CD4-positive, alpha-beta T cell (primary cell): ENCODE measurements around the gene HAUS2. TPM values are rescaled to one million over a fixed set of nuclear protein-coding genes. Genes with fewer than 3 reads are reported as not detected.

Experiments used
- ATAC-seq: fragments of 200-7000 bp; cut with Tn5 transposase; one replicate; pipeline ENCODE4 v1.10.0; 2022; ENCODE audit warnings: mild to moderate bottlenecking; ENCODE audit not compliant: poor library complexity
- CTCF ChIA-PET: fragments of 350-600 bp; sonication (Branson Sonifier 250); formaldehyde crosslinking; loops from one replicate; lab custom pipeline; 2021; ENCODE audit warnings: antibody characterized with exemption, inconsistent platforms; lab: Charles Lee
- POLR2A ChIA-PET: fragments of 350-600 bp; sonication (Branson Sonifier 250); formaldehyde crosslinking; loops from one replicate; lab custom pipeline; 2021; ENCODE audit warnings: antibody characterized with exemption, inconsistent platforms; lab: Charles Lee
- DNase-seq, 14 experiments: peaks; one replicate each; pipeline ENCODE4 v3.0.0-alpha.2; 2013 to 2020; ENCODE audit warnings: mixed read lengths in 2 of 14
- H3K27ac ChIP-seq, 2 donors: one replicate each; pipeline versions ENCODE4 v1.5.1 to v1.7.0; 2013; ENCODE audit warnings: low read length in 2 of 2, low read depth in 1 of 2, mild to moderate bottlenecking in 1 of 2
- H3K27me3 ChIP-seq, 2 experiments: 1 replicate in 1 of 2; 2 replicates in 1 of 2; pipeline versions ENCODE4 v1.6.1 to v1.7.0; 2013; ENCODE audit warnings: low read length in 2 of 2, control low read depth in 1 of 2, mild to moderate bottlenecking in 1 of 2, moderate library complexity in 1 of 2; ENCODE audit not compliant: insufficient read depth in 2 of 2, control insufficient read depth in 1 of 2
- H3K36me3 ChIP-seq: one replicate; pipeline ENCODE4 v1.6.1; 2013; ENCODE audit warnings: low read length, control low read depth; ENCODE audit not compliant: insufficient read depth
- H3K4me1 ChIP-seq: one replicate; pipeline ENCODE4 v1.6.1; 2013; ENCODE audit warnings: low read length, control low read depth; ENCODE audit not compliant: insufficient read depth
- H3K4me3 ChIP-seq: one replicate; pipeline ENCODE4 v1.5.1; 2013; ENCODE audit warnings: mild to moderate bottlenecking, low read length, moderate library complexity
- H3K9me3 ChIP-seq, 2 experiments: 1 replicate in 1 of 2; 2 replicates in 1 of 2; pipeline versions ENCODE4 v1.6.1 to v1.7.0; 2013; ENCODE audit warnings: low read length in 2 of 2, mild to moderate bottlenecking in 2 of 2, control low read depth in 1 of 2, moderate library complexity in 1 of 2; ENCODE audit not compliant: control insufficient read depth in 1 of 2, insufficient read depth in 1 of 2
- H3K27ac Mint-ChIP-seq: one replicate; pipeline ENCODE4 v1.8.0; 2020; ENCODE audit warnings: mixed read lengths
- H3K27me3 Mint-ChIP-seq: one replicate; pipeline ENCODE4 v1.8.0; 2021; ENCODE audit warnings: mixed read lengths
- H3K36me3 Mint-ChIP-seq: one replicate; pipeline ENCODE4 v1.8.0; 2021; ENCODE audit warnings: low read depth, mixed read lengths
- H3K4me1 Mint-ChIP-seq: one replicate; pipeline ENCODE4 v1.8.0; 2021; ENCODE audit warnings: low read depth, mixed read lengths
- H3K4me3 Mint-ChIP-seq: one replicate; pipeline ENCODE4 v1.8.0; 2020; ENCODE audit warnings: mild to moderate bottlenecking, mixed read lengths
- H3K9me3 Mint-ChIP-seq: one replicate; pipeline ENCODE4 v1.8.0; 2020; ENCODE audit warnings: mixed read lengths
- CTCF ChIP-seq: fragments of 200-600 bp; IDR thresholded peaks from one replicate; pipeline ENCODE4 v1.8.0; 2022; ENCODE audit warnings: antibody characterized with exemption, mild to moderate bottlenecking
- intact Hi-C, 2 experiments: fragments of 100-400 bp; cut with DNase I in 1 of 2; cut with micrococcal nuclease in 1 of 2; formaldehyde crosslinking; loops; one replicate each; pipeline versions ENCODE4 v1.15.1 to v1.9.0; 2023 to 2025; cut with DNase I, micrococcal nuclease
- total RNA-seq, 174 experiments: library from RNA in 2 of 174; stranded (reverse) in 2 of 174; gene quantifications; one replicate each; pipeline ENCODE4 v1.2.3 and lab custom pipeline; 2021 to 2026

Gene HAUS2
- total RNA-seq, 2 experiments from 2014 or later: 23.0 to 28.2 TPM

GRCh38 chr15:42576776-42577175 lies 28.1 kb downstream of the HAUS2 start:
- peak overlapping the region; percentile 94 for H3K4me3 Mint-ChIP-seq
- no peak for ATAC-seq
- ChIA-PET CTCF (no interaction called here), POLR2A (no interaction called here)
- peaks cover 39% of the 10 kb centered on the region for H3K4me1 Mint-ChIP-seq
- peaks cover 16% of the 10 kb centered on the region for H3K27me3 Mint-ChIP-seq
- no peak for DNase-seq
- Histone ChIP-seq H3K4me3 (no peak overlapping the region), H3K36me3 (no peaks in the 10 kb centered on the region), H3K27ac (no peak overlapping the region), H3K4me1 (peaks cover 29% of the 10 kb centered on the region), H3K27me3 (no peaks in the 10 kb centered on the region), H3K9me3 (no peaks in the 10 kb centered on the region)
- TF ChIP-seq CTCF: no peak
- intact Hi-C loops: loop anchor here (5.0 kb wide), 3 partner anchors 76 to 531 kb away; partner anchors contain the start of genes CDAN1 (in 1 of the 2) and UBR1 (in 1 of the 2)
- H3K27ac Mint-ChIP-seq: peak overlapping the region; percentile 76
- H3K9me3 Mint-ChIP-seq: no peaks in the 10 kb centered on the region
- H3K36me3 Mint-ChIP-seq: no peaks in the 10 kb centered on the region

GRCh38 chr15:42577514-42578031 lies 28.9 kb downstream of the HAUS2 start:
- ChIA-PET CTCF (no interaction called here), POLR2A (no interaction called here)
- H3K9me3 Mint-ChIP-seq: no peaks in the 10 kb centered on the region
- H3K27me3 Mint-ChIP-seq: peaks cover 16% of the 10 kb centered on the region
- peak overlapping the region; percentile 50 for H3K4me3 Mint-ChIP-seq
- H3K4me3 ChIP-seq: no peak overlapping the region
- no peaks in the 10 kb centered on the region for H3K36me3 Mint-ChIP-seq
- H3K36me3 ChIP-seq: no peaks in the 10 kb centered on the region
- ATAC-seq (no peak), DNase-seq (peak in 1 of 14 experiments; percentile 5)
- H3K4me1 Mint-ChIP-seq: peaks cover 47% of the 10 kb centered on the region
- no peak for TF ChIP-seq CTCF
- H3K9me3 ChIP-seq: no peaks in the 10 kb centered on the region
- H3K27ac ChIP-seq: no peak overlapping the region
- peaks cover 32% of the 10 kb centered on the region for H3K4me1 ChIP-seq
- no peaks in the 10 kb centered on the region for H3K27me3 ChIP-seq
- H3K27ac Mint-ChIP-seq: no peak overlapping the region
- intact Hi-C loops: loop anchor here (5.0 kb wide), 3 partner anchors 75 to 530 kb away; partner anchors contain the start of genes CDAN1 (in 1 of the 2) and UBR1 (in 1 of the 2)

GRCh38 chr15:42578984-42579537 lies 30.4 kb downstream of the HAUS2 start:
- no peak for ATAC-seq
- H3K27me3 Mint-ChIP-seq: peaks cover 16% of the 10 kb centered on the region
- CTCF ChIA-PET: interaction anchor here (1.1 kb wide), 1 partner anchor 79 kb away, joined by 3 read pairs; no protein-coding TSS in a partner anchor

More at GRCh38 chr15:42578984-42579537, 30.4 kb downstream of the HAUS2 start:
- no peak for DNase-seq
- no peaks in the 10 kb centered on the region for H3K9me3 Mint-ChIP-seq
- no peaks in the 10 kb centered on the region for H3K36me3 Mint-ChIP-seq
- H3K4me1 Mint-ChIP-seq: peaks cover 50% of the 10 kb centered on the region
- Histone ChIP-seq H3K36me3 (no peaks in the 10 kb centered on the region), H3K4me1 (peaks cover 32% of the 10 kb centered on the region), H3K27ac (no peak overlapping the region), H3K4me3 (no peak overlapping the region), H3K27me3 (no peaks in the 10 kb centered on the region), H3K9me3 (no peaks in the 10 kb centered on the region)
- peak overlapping the region; percentile 34 for H3K4me3 Mint-ChIP-seq
- POLR2A ChIA-PET: no interaction called here
- H3K27ac Mint-ChIP-seq: no peak overlapping the region
- intact Hi-C loops: loop anchor here (5.0 kb wide), 3 partner anchors 73 to 528 kb away; partner anchors contain the start of genes CDAN1 (in 1 of the 2) and UBR1 (in 1 of the 2)
- TF ChIP-seq CTCF: no peak
